B cell (primary cell): Measurements from ENCODE around the gene IL17REL. TPM values are rescaled to one million over a fixed set of nuclear protein-coding genes. Genes with fewer than 3 reads are reported as not detected.
A peak's percentile ranks its signal among the peaks of the same experiment; 100 is the strongest.

Experiments
- ATAC-seq: fragments of 200-7000 bp; cut with Tn5 transposase; one replicate; pipeline ENCODE4 v1.10.0; 2021; ENCODE audit warnings: low read depth, mild to moderate bottlenecking, moderate number of reproducible peaks, moderate library complexity
- CTCF ChIA-PET: fragments of 350-600 bp; sonication (Branson Sonifier 250); formaldehyde crosslinking; loops from one replicate; lab custom pipeline; 2021; ENCODE audit warnings: antibody characterized with exemption, inconsistent platforms; lab: Charles Lee
- POLR2A ChIA-PET: fragments of 350-600 bp; sonication (Branson Sonifier 250); formaldehyde crosslinking; loops from one replicate; lab custom pipeline; 2021; ENCODE audit warnings: antibody characterized with exemption; lab: Charles Lee
- DNase-seq: peaks from one replicate; pipeline ENCODE4 v3.0.0; 2013
- H2AFZ ChIP-seq: 2 replicates; pipeline ENCODE4 v1.6.1; 2012; ENCODE audit warnings: mild to moderate bottlenecking, low read depth, low read length; ENCODE audit not compliant: insufficient read depth, poor library complexity, severe bottlenecking
- H3K27ac ChIP-seq, 2 donors: 1 replicate in 1 of 2; 2 replicates in 1 of 2; pipeline ENCODE4 v1.5.1; 2012 to 2013; ENCODE audit warnings: low read length in 2 of 2, mild to moderate bottlenecking in 2 of 2, moderate library complexity in 1 of 2
- H3K27me3 ChIP-seq, 4 experiments: fragments of 200-600 bp in 1 of 4; sonication (generic) in 1 of 4; replicated peaks in 1 of 4; 1 replicate in 2 of 4; 2 replicates in 2 of 4; pipeline versions ENCODE4 v1.6.1 to v1.7.0; 2013 to 2016; ENCODE audit warnings: low read length in 3 of 4, mild to moderate bottlenecking in 2 of 4, mixed read lengths in 1 of 4, moderate library complexity in 1 of 4; ENCODE audit not compliant: insufficient read depth in 4 of 4, control insufficient read depth in 3 of 4; ENCODE audit errors: control extremely low read depth in 1 of 4
- H3K36me3 ChIP-seq, 2 experiments: replicated peaks in 1 of 2; 1 replicate in 1 of 2; 2 replicates in 1 of 2; pipeline versions ENCODE4 v1.6.1 to v1.7.1; 2013; ENCODE audit warnings: low read length in 1 of 2; ENCODE audit not compliant: insufficient read depth in 2 of 2, control insufficient read depth in 1 of 2; ENCODE audit errors: control extremely low read depth in 1 of 2, extremely low read depth in 1 of 2
- H3K4me1 ChIP-seq, 2 donors: fragments of 200-600 bp in 1 of 2; sonication (generic) in 1 of 2; 1 replicate in 1 of 2; 2 replicates in 1 of 2; pipeline versions ENCODE4 v1.5.1 to v1.6.1; 2013 to 2017; ENCODE audit warnings: low read length in 2 of 2; ENCODE audit not compliant: control insufficient read depth in 2 of 2, insufficient read depth in 2 of 2
- H3K4me2 ChIP-seq: replicated peaks from 2 replicates; pipeline ENCODE3; 2012; ENCODE audit warnings: mild to moderate bottlenecking, low read depth, low read length; ENCODE audit not compliant: poor library complexity, severe bottlenecking
- H3K4me3 ChIP-seq, 5 experiments: fragments of 200-600 bp in 1 of 5; sonication (generic) in 1 of 5; 1 replicate in 3 of 5; 2 replicates in 2 of 5; pipeline versions ENCODE4 v1.5.1 to v1.7.0; 2011 to 2016; ENCODE audit warnings: low read length in 4 of 5, mild to moderate bottlenecking in 4 of 5, low read depth in 2 of 5, control low read depth in 1 of 5, moderate library complexity in 1 of 5; ENCODE audit not compliant: insufficient read depth in 1 of 5; ENCODE audit errors: control extremely low read depth in 1 of 5, extremely low read depth in 1 of 5
- H3K79me2 ChIP-seq: fragments of 200-600 bp; sonication (generic); one replicate; pipeline ENCODE4 v1.6.0; 2016; ENCODE audit warnings: low read length; ENCODE audit not compliant: control insufficient read depth, insufficient read depth
- H3K9ac ChIP-seq: fragments of 200-600 bp; sonication (generic); 2 replicates; pipeline ENCODE4 v1.6.1; 2017; ENCODE audit warnings: mild to moderate bottlenecking, low read length, moderate library complexity
- H3K9me3 ChIP-seq, 3 donors: one replicate each; pipeline versions ENCODE4 v1.6.1 to v1.7.1; 2013; ENCODE audit warnings: low read length in 2 of 3; ENCODE audit not compliant: control insufficient read depth in 2 of 3, insufficient read depth in 1 of 3; ENCODE audit errors: control extremely low read depth in 1 of 3
- H4K20me1 ChIP-seq: 2 replicates; pipeline ENCODE4 v1.6.0; 2012; ENCODE audit warnings: mild to moderate bottlenecking, low read length; ENCODE audit not compliant: insufficient read depth, control insufficient read depth, poor library complexity, severe bottlenecking
- H3K27ac Mint-ChIP-seq: one replicate; pipeline ENCODE4 v1.8.0; 2021; ENCODE audit warnings: mixed read lengths
- H3K27me3 Mint-ChIP-seq: one replicate; pipeline ENCODE4 v1.8.0; 2021; ENCODE audit warnings: mixed read lengths
- H3K4me1 Mint-ChIP-seq: one replicate; pipeline ENCODE4 v1.8.0; 2021; ENCODE audit warnings: mixed read lengths
- H3K4me3 Mint-ChIP-seq: one replicate; pipeline ENCODE4 v1.8.0; 2021; ENCODE audit warnings: mixed read lengths
- H3K9me3 Mint-ChIP-seq: one replicate; pipeline ENCODE4 v1.8.0; 2022; ENCODE audit warnings: mixed read lengths; ENCODE audit not compliant: insufficient read depth
- CTCF ChIP-seq: fragments of 200-600 bp; IDR thresholded peaks from one replicate; pipeline ENCODE4 v1.8.0; 2022; ENCODE audit warnings: antibody characterized with exemption, mild to moderate bottlenecking
- EZH2 ChIP-seq: IDR thresholded peaks from 2 replicates; pipeline ENCODE4 v1.6.1; 2012; ENCODE audit warnings: borderline replicate concordance, low read depth, mild to moderate bottlenecking, moderate library complexity, low read length; ENCODE audit not compliant: insufficient read depth, poor library complexity, severe bottlenecking
- WGBS: methylation state at CpG from one replicate; pipeline ENCODE4 v1.1.5; 2013; ENCODE audit warnings: missing lambda C conversion rate; ENCODE audit not compliant: insufficient coverage; 5-methylcytosine and 5-hydroxymethylcytosine counted together
- intact Hi-C: fragments of 100-400 bp; cut with micrococcal nuclease; formaldehyde crosslinking; loops from one replicate; pipeline ENCODE4 v1.10.0; 2022
- polyA plus RNA-seq: library from polyadenylated mRNA; depleted of rRNA; stranded (reverse); fragments of >200 nt; gene quantifications from 2 replicates; pipeline ENCODE4 v1.2.3, GENCODE V29; 2012
- total RNA-seq, 2 donors: library from RNA; stranded (reverse); fragments of 120-200 nt in 1 of 2; gene quantifications; 1 replicate in 1 of 2; 2 replicates in 1 of 2; pipeline versions ENCODE4 v1.2.3 to v1.2.4, GENCODE V29; 2013 to 2022

Gene IL17REL
- total and polyA plus RNA-seq, 2 donors (not counting 1 experiment from before 2014, with no cell fraction given), result 0.09 to 0.10 TPM

DNA sequence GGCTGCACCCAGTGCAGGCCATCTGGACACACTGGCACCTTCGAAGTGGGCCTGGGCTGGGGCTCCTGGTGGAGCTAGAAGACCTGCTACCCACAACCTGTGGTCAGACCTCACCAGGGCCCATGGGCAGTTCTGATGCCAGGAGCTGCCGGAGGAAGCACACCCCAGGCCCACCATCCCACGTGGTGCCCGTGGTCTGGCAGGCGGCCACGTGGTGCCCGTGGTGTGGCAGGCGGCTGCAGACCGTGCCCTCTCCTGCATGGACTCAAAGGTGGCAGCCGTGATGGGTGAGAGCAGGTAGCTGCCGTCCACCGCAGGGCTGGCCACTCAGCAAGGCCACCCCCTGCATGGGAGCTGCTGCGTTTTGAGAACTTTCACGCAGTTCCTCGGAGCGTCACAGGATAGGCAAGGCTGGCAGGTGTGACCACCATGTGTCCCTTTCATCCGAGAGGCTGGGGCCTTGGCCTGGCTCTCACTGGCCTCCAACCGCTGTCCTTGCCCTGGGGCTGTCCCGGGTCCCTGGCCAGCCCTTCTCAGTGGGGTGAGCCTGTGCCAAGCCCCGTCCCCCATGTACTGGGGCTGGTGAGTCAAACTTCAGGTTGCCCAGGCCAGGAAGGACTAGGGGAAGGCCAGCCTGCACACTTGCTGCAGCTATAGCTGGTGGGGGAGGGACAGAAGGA, 3.9 kb upstream of the IL17REL start:
- ATAC-seq, result no peak
- WGBS, result 68% methylated on average over 19 of the region's 20 CpGs
- Mint-ChIP-seq H3K4me3 (peak overlapping the region; percentile 34), H3K27ac (no peak overlapping the region), H3K27me3 (peaks cover 3% of the 10 kb centered on the region), H3K9me3 (no peaks in the 10 kb centered on the region), H3K4me1 (peaks cover 49% of the 10 kb centered on the region)
- Histone ChIP-seq H3K9me3 (peaks cover 0 to 6% (median 0%) of the 10 kb centered on the region in 3 donors), H3K9ac (no peak overlapping the region), H3K36me3 (no peaks in the 10 kb centered on the region), H4K20me1 (no peaks in the 10 kb centered on the region), H3K79me2 (no peaks in the 10 kb centered on the region), H3K4me3 (no peak overlapping the region), H3K4me2 (peak overlapping the region; percentile 54), H3K27me3 (peaks cover 0 to 32% (median 9%) of the 10 kb centered on the region in 4 experiments), H2AFZ (no peak overlapping the region), H3K4me1 (peaks cover 48 to 54% of the 10 kb centered on the region in 2 donors), H3K27ac (no peak overlapping the region)
- POLR2A ChIA-PET, result no interaction called here
- intact Hi-C loops, result loop anchor here (5.0 kb wide), 1 partner anchor 34 kb away; no protein-coding TSS in a partner anchor
- no peak for DNase-seq
- TF ChIP-seq CTCF, result no peak
- no peak for TF ChIP-seq EZH2
- CTCF ChIA-PET, result interaction anchor here (1.0 to 3.8 kb wide), 4 partner anchors 15 to 86 kb away, joined by 3 to 16 read pairs (median 8); no protein-coding TSS in a partner anchor
